HG02852 (cell line): ENCODE measurements around the gene ARAP3.

ENCODE experiments used
- ATAC-seq: cut with Tn5 transposase; IDR thresholded peaks from one replicate; pipeline ENCODE4 v1.9.1; 2021; ENCODE audit warnings: mild to moderate bottlenecking, moderate library complexity; ENCODE audit not compliant: unreplicated experiment

The ARAP3 gene

GRCh38 chr5:141704782-141705297, 22.8 kb upstream of the ARAP3 start:
- ATAC-seq: no peak

- no peak for ATAC-seq
Observed at GRCh38 chr5:141703133-141703561, 21.1 kb upstream of the ARAP3 start.

GRCh38 chr5:141701360-141702119, 19.5 kb upstream of the ARAP3 start:
- ATAC-seq: peak; percentile 81

- no peak for ATAC-seq
Observed at GRCh38 chr5:141697586-141697985, 15.6 kb upstream of the ARAP3 start.

- ATAC-seq: no peak
Observed at GRCh38 chr5:141696431-141696830, 14.4 kb upstream of the ARAP3 start.

- ATAC-seq: no peak
Observed at GRCh38 chr5:141695627-141696215, 13.7 kb upstream of the ARAP3 start.

- ATAC-seq: no peak
Observed at GRCh38 chr5:141694479-141694878, 12.4 kb upstream of the ARAP3 start.

- ATAC-seq: no peak
Observed at GRCh38 chr5:141692919-141693725, 11.1 kb upstream of the ARAP3 start.

- no peak for ATAC-seq
Observed at GRCh38 chr5:141692533-141692888, 10.5 kb upstream of the ARAP3 start.

- ATAC-seq: peak; percentile 87
Observed at GRCh38 chr5:141691867-141692532, 10.0 kb upstream of the ARAP3 start.

GRCh38 chr5:141691286-141691866, 9.3 kb upstream of the ARAP3 start:
- no peak for ATAC-seq

- no peak for ATAC-seq
Observed at GRCh38 chr5:141686648-141687416, 4.8 kb upstream of the ARAP3 start.

GRCh38 chr5:141685591-141685990, 3.6 kb upstream of the ARAP3 start:
- no peak for ATAC-seq

GRCh38 chr5:141683596-141684141, 1.6 kb upstream of the ARAP3 start:
- ATAC-seq: no peak

- ATAC-seq: no peak
Observed at GRCh38 chr5:141681295-141681694, 735 bp downstream of the ARAP3 start.

GRCh38 chr5:141680751-141681201, 1.3 kb downstream of the ARAP3 start:
- no peak for ATAC-seq

GRCh38 chr5:141680178-141680577, 1.9 kb downstream of the ARAP3 start:
- ATAC-seq: no peak

- no peak for ATAC-seq
Observed at GRCh38 chr5:141677415-141677814, 4.6 kb downstream of the ARAP3 start.

- ATAC-seq: no peak
Observed at GRCh38 chr5:141675672-141676071, 6.4 kb downstream of the ARAP3 start.

- no peak for ATAC-seq
Observed at GRCh38 chr5:141674747-141675146, 7.3 kb downstream of the ARAP3 start.
